NCI-H510A treated with DMSO at 0.1 percent for 48 hours (cell line): ENCODE data around the gene PTPN9.
"Not testable (repeated sequence)": the region's sequence is repeated elsewhere in the genome, so short reads cannot be mapped to it uniquely, and the experiment has no call there.

Source experiments
- DNase-seq: peaks from one replicate; lab custom pipeline; 2025; lab: John Stamatoyannopoulos, UW

The PTPN9 gene

GRCh38 chr15:75582943-75583342 is 3.8 kb upstream of the PTPN9 start:
- not testable (repeated sequence) for DNase-seq

GRCh38 chr15:75578173-75578947 is 755 bp downstream of the PTPN9 start:
- no peak for DNase-seq

GRCh38 chr15:75577401-75578172 is 1.5 kb downstream of the PTPN9 start:
- peak; percentile 35 for DNase-seq

GRCh38 chr15:75573648-75574384 is 5.3 kb downstream of the PTPN9 start:
- no peak for DNase-seq

- DNase-seq, result no peak
Measured at GRCh38 chr15:75570126-75570845, 8.8 kb downstream of the PTPN9 start.

- no peak for DNase-seq
Measured at GRCh38 chr15:75565062-75565970, 13.8 kb downstream of the PTPN9 start.

GRCh38 chr15:75561888-75562287 is 17.2 kb downstream of the PTPN9 start:
- no peak for DNase-seq

- not testable (repeated sequence) for DNase-seq
Measured at GRCh38 chr15:75559360-75559759, 19.8 kb downstream of the PTPN9 start.

GRCh38 chr15:75558955-75559354 is 20.2 kb downstream of the PTPN9 start:
- DNase-seq, result not testable (repeated sequence)

- no peak for DNase-seq
Measured at GRCh38 chr15:75554717-75555116, 24.4 kb downstream of the PTPN9 start.

- DNase-seq, result no peak
Measured at GRCh38 chr15:75553659-75554058, 25.5 kb downstream of the PTPN9 start.

GRCh38 chr15:75551091-75551490 is 28.0 kb downstream of the PTPN9 start:
- DNase-seq, result no peak

GRCh38 chr15:75545064-75545463 is 34.1 kb downstream of the PTPN9 start:
- no peak for DNase-seq

GRCh38 chr15:75544359-75544758 is 34.8 kb downstream of the PTPN9 start:
- DNase-seq, result no peak

GRCh38 chr15:75542949-75543545 is 36.1 kb downstream of the PTPN9 start:
- DNase-seq, result not testable (repeated sequence)

GRCh38 chr15:75542386-75542797 is 36.7 kb downstream of the PTPN9 start:
- DNase-seq, result no peak

GRCh38 chr15:75538376-75538775 is 40.7 kb downstream of the PTPN9 start:
- DNase-seq, result no peak

- no peak for DNase-seq
Measured at GRCh38 chr15:75533945-75534344, 45.2 kb downstream of the PTPN9 start.

GRCh38 chr15:75532413-75533250 is 46.5 kb downstream of the PTPN9 start:
- no peak for DNase-seq
